ENCODE measurements around the gene POMP.

POMP gene

GRCh38 chr13:28697441-28697840 is 38.5 kb downstream of the POMP start:
- no peak for DNase-seq (ENCODE audit: low spot score)

GRCh38 chr13:28699246-28699645 is 40.3 kb downstream of the POMP start:
- DNase-seq (ENCODE audit: low spot score) = no peak

- DNase-seq (ENCODE audit: low spot score) = no peak
Measured at GRCh38 chr13:28704282-28704681, 45.4 kb downstream of the POMP start.

GRCh38 chr13:28704919-28705318 is 46.0 kb downstream of the POMP start:
- no peak for DNase-seq (ENCODE audit: low spot score)

GRCh38 chr13:28705461-28706083 is 46.6 kb downstream of the POMP start:
- DNase-seq (ENCODE audit: low spot score) = no peak

GRCh38 chr13:28707629-28708427 is 48.9 kb downstream of the POMP start:
- peak; percentile 5 for DNase-seq (ENCODE audit: low spot score)

- no peak for DNase-seq (ENCODE audit: low spot score)
Measured at GRCh38 chr13:28710161-28710560, 51.2 kb downstream of the POMP start.

GRCh38 chr13:28714651-28715050 is 55.7 kb downstream of the POMP start:
- DNase-seq (ENCODE audit: low spot score) = no peak

- DNase-seq (ENCODE audit: low spot score) = no peak
Measured at GRCh38 chr13:28716511-28716910, 57.6 kb downstream of the POMP start.

GRCh38 chr13:28717170-28717569 is 58.2 kb downstream of the POMP start:
- DNase-seq (ENCODE audit: low spot score) = no peak

GRCh38 chr13:28718196-28718542 is 59.2 kb downstream of the POMP start:
- no peak for DNase-seq (ENCODE audit: low spot score)

- peak; percentile 99 for DNase-seq (ENCODE audit: low spot score)
Measured at GRCh38 chr13:28718543-28719226, 59.8 kb downstream of the POMP start, which contains the start of gene SLC46A3. Gene SLC46A3, minus strand, starts transcription at chr13:28718970. Its CDS starts 972 bp downstream, at chr13:28717998.

GRCh38 chr13:28719227-28720055 is 60.5 kb downstream of the POMP start:
- peak; percentile 3 for DNase-seq (ENCODE audit: low spot score)

GRCh38 chr13:28723806-28724205 is 64.9 kb downstream of the POMP start:
- DNase-seq (ENCODE audit: low spot score) = no peak

- DNase-seq (ENCODE audit: low spot score) = no peak
Measured at GRCh38 chr13:28725046-28725610, 66.2 kb downstream of the POMP start.
